Measurements from ENCODE around the gene NBEAL1. TPM values are rescaled to one million over a fixed set of nuclear protein-coding genes. Genes with fewer than 3 reads are reported as not detected.
"Not testable (repeated sequence)": the region's sequence is repeated elsewhere in the genome, so short reads cannot be mapped to it uniquely, and the experiment has no call there.

The NBEAL1 gene
- total RNA-seq, 1 donor from 2014 or later, result 29.0 TPM

DNA sequence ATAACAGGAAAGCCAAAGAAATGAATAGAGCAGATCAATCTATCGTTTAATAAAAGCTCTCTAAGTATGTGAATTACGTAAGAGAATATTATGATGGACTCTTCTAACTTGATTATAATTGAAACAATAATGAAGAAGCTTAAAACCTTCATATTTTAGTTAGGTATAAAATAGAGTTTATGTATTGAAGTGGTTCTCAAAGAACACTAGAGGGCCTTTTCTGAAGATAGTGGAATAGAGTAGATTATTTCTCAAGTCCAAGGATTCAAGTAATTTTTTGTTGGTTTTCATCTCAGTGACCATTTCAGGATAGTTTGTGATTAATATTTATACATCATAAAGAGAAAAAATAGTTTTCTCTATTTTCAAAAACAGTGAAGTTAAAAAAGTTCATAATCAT lies 97.7 kb downstream of the NBEAL1 start:
- H3K27me3 Mint-ChIP-seq (ENCODE audit: unreplicated experiment), result no peaks in the 10 kb centered on the region
- H3K36me3 Mint-ChIP-seq (ENCODE audit: unreplicated experiment), result peaks cover 33% of the 10 kb centered on the region
- DNase-seq (ENCODE audit: extremely low spot score, unreplicated experiment), result no peak
- no peak for TF ChIP-seq CTCF (IDR thresholded peaks at IDR 0.05)
- no peaks in the 10 kb centered on the region for H3K4me1 Mint-ChIP-seq (ENCODE audit: unreplicated experiment)
- no peak overlapping the region for H3K27ac Mint-ChIP-seq (ENCODE audit: unreplicated experiment)
- peaks cover 3% of the 10 kb centered on the region for H3K9me3 Mint-ChIP-seq (ENCODE audit: unreplicated experiment)
- no peak overlapping the region for H3K4me3 Mint-ChIP-seq (ENCODE audit: unreplicated experiment)

- not testable (repeated sequence) for H3K27ac Mint-ChIP-seq (ENCODE audit: unreplicated experiment); H3K4me1 Mint-ChIP-seq (ENCODE audit: unreplicated experiment); H3K9me3 Mint-ChIP-seq (ENCODE audit: unreplicated experiment); H3K4me3 Mint-ChIP-seq (ENCODE audit: unreplicated experiment); DNase-seq (ENCODE audit: extremely low spot score, unreplicated experiment); H3K27me3 Mint-ChIP-seq (ENCODE audit: unreplicated experiment)
- peaks cover 27% of the 10 kb centered on the region for H3K36me3 Mint-ChIP-seq (ENCODE audit: unreplicated experiment)
Measured at GRCh38 chr2:203115201-203115700, 100.6 kb downstream of the NBEAL1 start.

- Mint-ChIP-seq H3K4me1 (ENCODE audit: unreplicated experiment) (no peaks in the 10 kb centered on the region), H3K4me3 (ENCODE audit: unreplicated experiment) (no peak overlapping the region), H3K27me3 (ENCODE audit: unreplicated experiment) (no peaks in the 10 kb centered on the region), H3K9me3 (ENCODE audit: unreplicated experiment) (no peaks in the 10 kb centered on the region), H3K36me3 (ENCODE audit: unreplicated experiment) (peaks cover 26% of the 10 kb centered on the region), H3K27ac (ENCODE audit: unreplicated experiment) (no peak overlapping the region)
- TF ChIP-seq CTCF (IDR thresholded peaks at IDR 0.05), result peak; percentile 48
- no peak for DNase-seq (ENCODE audit: extremely low spot score, unreplicated experiment)
Measured at GRCh38 chr2:203122317-203122986, 107.8 kb downstream of the NBEAL1 start.

DNA sequence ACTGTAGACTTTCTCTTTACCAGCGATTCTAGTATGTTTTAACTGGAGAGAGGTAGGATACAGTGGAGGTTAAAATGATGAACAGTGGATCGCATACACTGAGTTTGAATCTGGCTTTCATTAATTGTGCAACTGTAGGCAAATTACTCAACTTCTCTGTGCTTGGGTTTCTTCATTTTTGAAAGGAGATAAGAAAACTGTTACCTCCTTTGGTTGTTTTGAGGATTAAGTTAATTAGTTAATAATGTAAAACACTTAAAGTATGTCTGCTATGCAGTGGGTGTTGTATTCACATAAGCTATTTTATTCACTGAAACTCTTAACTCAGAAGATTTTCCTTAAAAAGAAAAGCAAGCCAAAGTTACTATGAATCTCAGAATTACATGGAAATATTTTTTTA lies 112.3 kb downstream of the NBEAL1 start:
- H3K4me3 Mint-ChIP-seq (ENCODE audit: unreplicated experiment), result no peak overlapping the region
- H3K36me3 Mint-ChIP-seq (ENCODE audit: unreplicated experiment), result peaks cover 31% of the 10 kb centered on the region
- no peaks in the 10 kb centered on the region for H3K9me3 Mint-ChIP-seq (ENCODE audit: unreplicated experiment)
- DNase-seq (ENCODE audit: extremely low spot score, unreplicated experiment), result no peak
- H3K27ac Mint-ChIP-seq (ENCODE audit: unreplicated experiment), result no peak overlapping the region
- no peak for TF ChIP-seq CTCF (IDR thresholded peaks at IDR 0.05)
- H3K4me1 Mint-ChIP-seq (ENCODE audit: unreplicated experiment), result no peaks in the 10 kb centered on the region
- no peaks in the 10 kb centered on the region for H3K27me3 Mint-ChIP-seq (ENCODE audit: unreplicated experiment)

DNA sequence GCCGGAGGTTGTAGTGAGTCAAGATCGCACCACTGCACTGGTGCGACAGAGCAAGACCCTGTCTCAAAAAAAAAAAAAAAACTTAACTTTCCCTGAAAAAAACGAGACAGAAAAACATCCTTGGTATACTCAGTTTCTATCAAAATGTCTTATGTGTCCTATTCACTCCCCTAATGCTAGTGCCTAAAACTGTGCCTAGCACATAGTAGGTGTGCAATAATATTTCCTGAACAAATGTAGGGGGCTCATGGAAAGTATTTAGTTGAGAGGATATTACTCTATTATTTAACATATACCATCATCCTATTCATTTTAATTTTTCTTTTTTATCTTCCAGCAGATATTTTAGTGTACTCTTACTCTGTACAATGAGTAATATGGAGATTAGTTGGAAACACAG lies 120.4 kb downstream of the NBEAL1 start:
- Mint-ChIP-seq H3K27me3 (ENCODE audit: unreplicated experiment) (no peaks in the 10 kb centered on the region), H3K36me3 (ENCODE audit: unreplicated experiment) (peaks cover 30% of the 10 kb centered on the region), H3K9me3 (ENCODE audit: unreplicated experiment) (no peaks in the 10 kb centered on the region), H3K4me1 (ENCODE audit: unreplicated experiment) (no peaks in the 10 kb centered on the region), H3K4me3 (ENCODE audit: unreplicated experiment) (no peak overlapping the region), H3K27ac (ENCODE audit: unreplicated experiment) (no peak overlapping the region)
- DNase-seq (ENCODE audit: extremely low spot score, unreplicated experiment), result no peak
- TF ChIP-seq CTCF (IDR thresholded peaks at IDR 0.05), result no peak
